Retinal pigment epithelial cell (primary cell): ENCODE results near the gene FAM107B.

Experiments used
- DNase-seq: peaks from one replicate; pipeline ENCODE4 v3.0.0-alpha.2; 2010; ENCODE audit warnings: low read depth
- H3K4me3 ChIP-seq: 2 replicates; pipeline ENCODE4 v1.5.1; 2011; ENCODE audit warnings: mild to moderate bottlenecking, low read length, control low read depth, moderate library complexity
- TF ChIP-seq, protein P1 (sequence below): conservative IDR thresholded peaks from 2 replicates; pipeline ENCODE4 v1.5.1; 2011; ENCODE audit warnings: low read depth, low read length, control low read depth, inconsistent platforms

Gene FAM107B

DNA sequence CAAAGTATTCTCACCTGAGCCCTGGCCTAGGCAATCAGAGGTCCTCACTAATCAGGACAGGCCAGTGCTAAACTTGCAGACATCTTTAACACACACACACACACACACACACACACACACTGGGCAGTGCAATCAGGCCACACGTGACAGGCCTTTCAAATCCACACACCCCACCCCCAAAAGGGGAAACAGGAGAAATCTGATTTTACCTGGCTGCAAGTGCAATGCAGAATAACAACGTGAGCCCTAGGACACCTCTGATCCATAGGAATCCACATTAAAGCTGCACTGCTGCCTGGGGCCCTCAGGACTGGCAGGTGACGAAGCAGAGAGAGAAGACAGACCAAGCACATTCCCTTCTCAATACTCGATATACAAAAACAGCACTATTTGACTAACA lies 218.9 kb downstream of the FAM107B start:
- no peak for DNase-seq
- H3K4me3 ChIP-seq = no peak overlapping the region
- TF ChIP-seq, protein P1, sequence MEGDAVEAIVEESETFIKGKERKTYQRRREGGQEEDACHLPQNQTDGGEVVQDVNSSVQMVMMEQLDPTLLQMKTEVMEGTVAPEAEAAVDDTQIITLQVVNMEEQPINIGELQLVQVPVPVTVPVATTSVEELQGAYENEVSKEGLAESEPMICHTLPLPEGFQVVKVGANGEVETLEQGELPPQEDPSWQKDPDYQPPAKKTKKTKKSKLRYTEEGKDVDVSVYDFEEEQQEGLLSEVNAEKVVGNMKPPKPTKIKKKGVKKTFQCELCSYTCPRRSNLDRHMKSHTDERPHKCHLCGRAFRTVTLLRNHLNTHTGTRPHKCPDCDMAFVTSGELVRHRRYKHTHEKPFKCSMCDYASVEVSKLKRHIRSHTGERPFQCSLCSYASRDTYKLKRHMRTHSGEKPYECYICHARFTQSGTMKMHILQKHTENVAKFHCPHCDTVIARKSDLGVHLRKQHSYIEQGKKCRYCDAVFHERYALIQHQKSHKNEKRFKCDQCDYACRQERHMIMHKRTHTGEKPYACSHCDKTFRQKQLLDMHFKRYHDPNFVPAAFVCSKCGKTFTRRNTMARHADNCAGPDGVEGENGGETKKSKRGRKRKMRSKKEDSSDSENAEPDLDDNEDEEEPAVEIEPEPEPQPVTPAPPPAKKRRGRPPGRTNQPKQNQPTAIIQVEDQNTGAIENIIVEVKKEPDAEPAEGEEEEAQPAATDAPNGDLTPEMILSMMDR = no peak

DNA sequence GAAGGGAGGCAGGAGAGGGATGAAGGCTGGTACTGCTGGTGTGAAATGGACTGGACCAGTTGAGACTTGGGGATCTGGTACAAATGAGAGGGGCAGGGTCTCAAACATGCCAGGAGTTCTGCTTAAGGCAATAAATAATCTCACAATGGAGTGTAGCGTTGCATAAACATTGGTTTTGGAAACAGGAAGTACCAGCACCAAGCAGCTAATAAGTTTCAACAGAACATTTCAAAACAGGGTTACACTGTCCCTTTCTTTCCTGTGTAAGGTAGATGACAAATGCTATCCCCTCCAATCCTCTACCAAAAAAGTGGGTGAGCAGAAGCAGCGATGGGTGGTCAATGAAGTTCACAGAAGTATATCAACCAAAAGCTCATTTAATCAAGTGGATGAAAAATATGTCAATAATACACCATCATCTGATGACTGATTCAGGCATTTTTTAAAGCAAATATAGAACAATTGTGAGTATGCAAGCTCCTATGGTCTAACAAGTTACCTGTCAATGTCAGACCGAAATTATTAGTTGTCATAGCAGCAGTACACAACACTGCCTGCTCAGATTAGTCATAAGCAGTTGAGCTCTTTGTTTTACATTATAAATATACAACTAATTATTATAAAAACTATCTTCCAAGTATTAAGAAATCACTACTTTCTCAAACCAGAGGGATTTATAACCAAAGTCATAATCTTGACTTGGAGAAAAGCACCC lies 220.0 kb downstream of the FAM107B start:
- TF ChIP-seq, protein P1 = no peak
- no peak overlapping the region for H3K4me3 ChIP-seq
- DNase-seq = no peak

DNA sequence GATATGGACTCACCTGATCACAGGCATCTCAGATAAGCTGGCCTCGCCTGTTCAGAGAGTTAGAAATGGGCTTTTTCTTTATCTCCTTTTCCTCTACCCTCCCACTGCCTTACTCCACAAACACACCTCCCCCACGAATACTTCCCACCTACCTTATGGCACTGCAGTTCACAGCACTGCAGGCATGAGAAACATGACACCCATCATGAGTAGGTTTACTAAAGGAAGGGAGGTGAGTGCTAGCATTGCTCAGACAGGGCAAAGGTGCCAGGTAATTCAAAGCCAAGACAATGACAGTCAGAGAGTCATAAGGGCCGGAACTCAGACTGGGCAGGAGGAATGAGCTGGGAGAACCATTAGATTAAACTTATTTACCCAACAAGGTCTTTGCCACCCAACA lies 220.6 kb downstream of the FAM107B start:
- TF ChIP-seq, protein P1 = no peak
- no peak for DNase-seq
- no peak overlapping the region for H3K4me3 ChIP-seq

DNA sequence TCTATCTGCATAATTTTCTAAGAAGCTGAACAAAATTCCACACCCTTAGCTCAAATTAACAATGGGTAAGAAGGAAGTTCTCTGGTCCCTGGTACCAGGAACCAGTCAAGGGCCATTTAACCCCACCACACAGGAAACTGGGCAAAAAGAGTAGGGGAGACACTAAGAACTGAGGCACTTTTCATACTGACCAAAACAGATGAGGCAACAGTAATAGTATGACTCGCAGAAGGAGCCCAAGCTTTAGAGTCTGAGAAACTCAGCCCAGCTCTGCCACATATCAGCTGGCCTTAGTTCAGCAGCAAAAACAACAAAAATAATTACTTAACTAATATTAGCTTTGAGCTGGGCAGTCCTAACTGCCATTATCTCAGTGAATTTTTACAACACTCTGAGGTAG lies 221.2 kb downstream of the FAM107B start:
- DNase-seq = no peak
- H3K4me3 ChIP-seq = no peak overlapping the region
- TF ChIP-seq, protein P1 = no peak

DNA sequence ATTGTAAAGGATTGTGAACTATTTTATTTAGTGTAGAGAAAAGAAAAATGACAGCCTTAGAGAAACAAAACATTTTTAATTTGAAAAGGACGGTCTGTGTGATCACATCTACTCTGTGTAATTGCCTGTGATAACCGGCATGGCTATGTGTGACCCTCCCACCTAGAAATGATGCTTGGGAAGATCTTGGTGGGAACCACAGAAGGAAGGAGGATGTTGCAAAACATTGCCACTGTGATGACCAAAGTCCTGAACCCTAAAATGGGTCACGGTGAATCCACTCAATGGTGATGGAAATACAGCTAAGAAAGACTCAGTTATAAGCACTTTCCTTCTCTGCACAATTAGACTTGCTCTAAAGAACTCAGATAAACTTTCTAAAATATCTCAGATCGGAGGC lies 222.7 kb downstream of the FAM107B start:
- DNase-seq = no peak
- TF ChIP-seq, protein P1 = no peak
- H3K4me3 ChIP-seq = no peak overlapping the region

DNA sequence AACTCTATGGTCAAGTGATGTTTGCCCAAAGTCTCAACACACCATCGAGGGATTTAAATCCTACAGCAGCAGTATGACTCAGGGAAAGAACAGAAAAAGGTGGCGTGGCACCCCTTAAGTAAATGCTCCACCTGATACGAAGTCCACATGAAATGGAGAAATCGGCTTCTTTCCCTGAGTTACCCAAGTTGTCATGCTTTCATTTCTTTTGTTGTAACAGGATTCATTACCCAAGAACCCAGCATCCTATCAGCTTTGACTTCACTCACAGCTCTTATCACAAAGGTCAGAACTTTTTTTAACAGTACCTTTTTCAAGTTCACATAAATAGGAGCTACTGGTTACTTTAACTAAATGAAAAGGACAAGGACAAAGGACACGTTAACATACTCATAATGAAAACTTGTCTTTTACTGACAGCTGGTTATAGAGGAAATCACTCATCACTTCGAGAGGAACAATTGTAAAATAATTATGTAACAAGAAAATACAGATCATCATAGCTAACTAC lies 224.2 kb downstream of the FAM107B start:
- H3K4me3 ChIP-seq = no peak overlapping the region
- TF ChIP-seq, protein P1 = no peak
- no peak for DNase-seq

DNA sequence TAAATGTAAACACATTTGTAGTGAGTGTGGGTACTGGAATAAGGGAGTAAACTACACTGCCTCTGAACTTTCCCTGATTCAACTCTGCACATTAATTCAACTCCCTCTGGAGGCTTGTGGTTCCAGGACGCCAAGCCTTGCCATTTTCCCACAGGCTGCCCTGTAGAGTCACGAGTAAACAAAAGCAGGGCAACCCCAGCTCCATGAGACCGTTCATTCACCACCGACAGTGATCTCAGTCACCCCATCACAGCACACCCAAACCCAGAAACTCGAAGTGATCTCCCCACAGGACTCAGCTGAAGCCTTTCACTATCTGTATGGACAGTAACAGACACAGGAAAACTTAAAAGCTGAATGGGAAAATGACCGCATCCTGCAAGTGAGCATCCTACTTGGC lies 225.2 kb downstream of the FAM107B start:
- no peak for DNase-seq
- TF ChIP-seq, protein P1 = no peak
- H3K4me3 ChIP-seq = no peak overlapping the region
